Neural cell (in vitro differentiated cells): ENCODE measurements around the gene FNDC7. TPM values are rescaled to one million over a fixed set of nuclear protein-coding genes. Genes with fewer than 3 reads are reported as not detected.

Experiments
- H2AFZ ChIP-seq: fragments of 200-600, 300-800 bp; sonication (generic), shearing (Covaris generic); 2 replicates; pipeline ENCODE4 v1.6.0; 2014; ENCODE audit warnings: low read depth, mild to moderate bottlenecking, antibody characterized with exemption, low read length, moderate library complexity
- H3F3A ChIP-seq: fragments of 200-600 bp; shearing (Covaris generic); 2 replicates; pipeline ENCODE4 v1.6.1; 2016; ENCODE audit warnings: mild to moderate bottlenecking, moderate library complexity, mixed read lengths, antibody characterized with exemption, low read length; ENCODE audit not compliant: insufficient read depth, poor library complexity, severe bottlenecking
- H3K27ac ChIP-seq: fragments of 200-600, 300-800 bp; sonication (generic), shearing (Covaris generic); 2 replicates; pipeline ENCODE4 v1.5.1; 2014; ENCODE audit warnings: mild to moderate bottlenecking, low read length, moderate library complexity
- H3K27me3 ChIP-seq: fragments of 300-800, 200-600 bp; sonication (generic), shearing (Covaris generic); 2 replicates; pipeline ENCODE4 v1.6.0; 2014; ENCODE audit warnings: mild to moderate bottlenecking, low read depth, low read length, moderate library complexity; ENCODE audit not compliant: insufficient read depth
- H3K36me3 ChIP-seq: fragments of 300-800, 200-600 bp; sonication (generic), shearing (Covaris generic); 2 replicates; pipeline ENCODE4 v1.5.1; 2014; ENCODE audit warnings: mild to moderate bottlenecking, antibody characterized with exemption, low read length, moderate library complexity; ENCODE audit not compliant: insufficient read depth
- H3K4me2 ChIP-seq: fragments of 300-800, 200-600 bp; sonication (generic), shearing (Covaris generic); 2 replicates; pipeline ENCODE4 v1.6.0; 2014; ENCODE audit warnings: mild to moderate bottlenecking, low read length
- H3K4me3 ChIP-seq: fragments of 300-800, 200-600 bp; sonication (generic), shearing (Covaris generic); 2 replicates; pipeline ENCODE4 v1.5.1; 2014; ENCODE audit warnings: mild to moderate bottlenecking, low read length, moderate library complexity
- H3K79me2 ChIP-seq: fragments of 200-600 bp; shearing (Covaris generic); replicated peaks from 2 replicates; pipeline ENCODE4 v1.6.0; 2014; ENCODE audit warnings: mild to moderate bottlenecking, low read length, moderate library complexity; ENCODE audit not compliant: insufficient read depth
- H3K9ac ChIP-seq: fragments of 300-800, 200-600 bp; sonication (generic), shearing (Covaris generic); 2 replicates; pipeline ENCODE4 v1.6.1; 2016; ENCODE audit warnings: mild to moderate bottlenecking, low read length, mixed read lengths
- H3K9me2 ChIP-seq: fragments of 200-600 bp; shearing (Covaris generic); 2 replicates; pipeline ENCODE4 v1.6.1; 2016; ENCODE audit warnings: mild to moderate bottlenecking, low read length, mixed read lengths; ENCODE audit not compliant: insufficient read depth
- H3K9me3 ChIP-seq: fragments of 200-600, 300-800 bp; sonication (generic), shearing (Covaris generic); 2 replicates; pipeline ENCODE4 v1.6.1; 2016; ENCODE audit warnings: mild to moderate bottlenecking, mixed run types, low read length, moderate library complexity, mixed read lengths
- H4K20me1 ChIP-seq: fragments of 200-600 bp; shearing (Covaris generic); 2 replicates; pipeline ENCODE4 v1.6.1; 2016; ENCODE audit warnings: mild to moderate bottlenecking, mixed run types; ENCODE audit not compliant: insufficient read depth
- EP300 ChIP-seq: fragments of 450-650 bp; conservative IDR thresholded peaks from 2 replicates; pipeline ENCODE4 v1.6.1; 2014; ENCODE audit warnings: antibody characterized with exemption, mild to moderate bottlenecking, moderate library complexity; ENCODE audit not compliant: poor library complexity, severe bottlenecking
- EZH2 ChIP-seq: fragments of 200-600, 300-800 bp; shearing (Covaris generic), sonication (generic); IDR thresholded peaks from 2 replicates; pipeline ENCODE4 v1.6.1; 2014; ENCODE audit warnings: antibody characterized with exemption, low read length, borderline replicate concordance, mild to moderate bottlenecking; ENCODE audit not compliant: insufficient read depth, poor library complexity, severe bottlenecking
- MXI1 ChIP-seq: fragments of 450-650 bp; conservative IDR thresholded peaks from 2 replicates; pipeline ENCODE4 v1.6.1; 2014; ENCODE audit warnings: antibody characterized with exemption, mild to moderate bottlenecking; ENCODE audit not compliant: poor library complexity, severe bottlenecking
- POLR2AphosphoS5 ChIP-seq: IDR thresholded peaks from 2 replicates; pipeline ENCODE4 v1.6.1; 2012
- RAD21 ChIP-seq: fragments of 450-650 bp; conservative IDR thresholded peaks from 2 replicates; pipeline ENCODE4 v1.6.1; 2014; ENCODE audit warnings: antibody characterized with exemption, mild to moderate bottlenecking, moderate library complexity
- SMC3 ChIP-seq: fragments of 450-650 bp; conservative IDR thresholded peaks from 2 replicates; pipeline ENCODE4 v1.6.1; 2014; ENCODE audit warnings: antibody characterized with exemption, mild to moderate bottlenecking, moderate library complexity; ENCODE audit not compliant: poor library complexity
- TAF1 ChIP-seq: IDR thresholded peaks from 2 replicates; pipeline ENCODE4 v1.6.1; 2012; ENCODE audit warnings: low read depth
- polyA plus RNA-seq: library from polyadenylated mRNA; depleted of rRNA; stranded (reverse); fragments of >200 nt; gene quantifications from 2 replicates; pipeline ENCODE4 v1.2.3, GENCODE V29; 2014
- TF ChIP-seq, protein P1 (sequence below): fragments of 450-650 bp; IDR thresholded peaks from 2 replicates; pipeline ENCODE4 v1.5.1; 2014; ENCODE audit warnings: antibody characterized with exemption, mild to moderate bottlenecking, moderate library complexity; ENCODE audit not compliant: poor library complexity, severe bottlenecking
- TF ChIP-seq, protein P2 (sequence below): IDR thresholded peaks from 2 replicates; pipeline ENCODE4 v1.6.1; 2012; ENCODE audit warnings: borderline replicate concordance

Gene FNDC7
- polyA plus RNA-seq, 1 donor from 2014 or later = not detected

DNA sequence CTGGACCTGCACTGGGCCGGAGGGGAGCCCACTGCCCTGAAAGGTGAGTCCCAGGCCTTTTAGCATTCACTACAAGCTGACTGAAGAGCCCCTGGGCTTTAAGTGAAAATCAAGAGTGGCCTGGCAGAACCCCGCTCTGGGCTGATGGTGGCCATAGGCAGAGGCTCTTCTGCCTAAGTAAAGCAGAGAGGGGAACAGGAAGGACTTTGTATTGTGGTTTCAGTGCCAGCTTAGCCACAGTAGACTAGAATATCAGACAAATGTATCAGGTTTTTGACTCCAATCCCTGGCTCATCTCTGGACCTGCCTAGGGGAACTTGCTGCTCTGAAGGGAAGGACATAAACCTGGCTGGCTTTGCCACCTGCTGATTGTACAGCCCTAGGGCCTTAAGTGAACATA is 41.6 kb upstream of the FNDC7 start:
- TF ChIP-seq EP300 = no peak
- no peak for TF ChIP-seq SMC3
- TF ChIP-seq EZH2 = no peak
- TF ChIP-seq TAF1 = no peak
- no peak for TF ChIP-seq RAD21
- TF ChIP-seq MXI1 = no peak
- TF ChIP-seq POLR2AphosphoS5 = no peak
- TF ChIP-seq, protein P1, sequence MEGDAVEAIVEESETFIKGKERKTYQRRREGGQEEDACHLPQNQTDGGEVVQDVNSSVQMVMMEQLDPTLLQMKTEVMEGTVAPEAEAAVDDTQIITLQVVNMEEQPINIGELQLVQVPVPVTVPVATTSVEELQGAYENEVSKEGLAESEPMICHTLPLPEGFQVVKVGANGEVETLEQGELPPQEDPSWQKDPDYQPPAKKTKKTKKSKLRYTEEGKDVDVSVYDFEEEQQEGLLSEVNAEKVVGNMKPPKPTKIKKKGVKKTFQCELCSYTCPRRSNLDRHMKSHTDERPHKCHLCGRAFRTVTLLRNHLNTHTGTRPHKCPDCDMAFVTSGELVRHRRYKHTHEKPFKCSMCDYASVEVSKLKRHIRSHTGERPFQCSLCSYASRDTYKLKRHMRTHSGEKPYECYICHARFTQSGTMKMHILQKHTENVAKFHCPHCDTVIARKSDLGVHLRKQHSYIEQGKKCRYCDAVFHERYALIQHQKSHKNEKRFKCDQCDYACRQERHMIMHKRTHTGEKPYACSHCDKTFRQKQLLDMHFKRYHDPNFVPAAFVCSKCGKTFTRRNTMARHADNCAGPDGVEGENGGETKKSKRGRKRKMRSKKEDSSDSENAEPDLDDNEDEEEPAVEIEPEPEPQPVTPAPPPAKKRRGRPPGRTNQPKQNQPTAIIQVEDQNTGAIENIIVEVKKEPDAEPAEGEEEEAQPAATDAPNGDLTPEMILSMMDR = no peak
- Histone ChIP-seq H3K9me3 (no peaks in the 10 kb centered on the region), H3K4me3 (no peak overlapping the region), H3K79me2 (no peaks in the 10 kb centered on the region), H3K27ac (no peak overlapping the region), H3K36me3 (no peaks in the 10 kb centered on the region), H3F3A (no peaks in the 10 kb centered on the region), H4K20me1 (no peaks in the 10 kb centered on the region), H3K27me3 (no peaks in the 10 kb centered on the region), H3K9me2 (no peaks in the 10 kb centered on the region), H2AFZ (no peak overlapping the region), H3K9ac (no peak overlapping the region), H3K4me2 (no peak overlapping the region)

DNA sequence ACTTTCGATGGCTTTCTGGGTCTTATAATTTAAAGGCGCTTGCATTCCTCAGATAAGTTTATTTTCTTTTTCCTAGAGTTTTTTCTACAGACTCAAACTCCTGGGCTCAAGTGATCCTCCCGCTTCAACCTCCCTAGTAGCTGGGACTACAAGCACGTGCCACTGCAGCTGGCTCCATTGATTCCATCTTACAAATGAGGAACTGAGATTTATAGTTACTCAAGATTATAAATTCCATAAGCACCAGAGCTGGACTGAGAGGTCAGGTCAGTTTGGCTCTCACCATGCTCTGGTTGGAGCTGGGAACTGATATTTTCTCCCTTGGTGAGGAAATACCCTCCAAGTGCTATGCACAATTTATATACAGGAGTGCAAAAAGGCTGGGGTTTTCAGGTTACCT is 34.0 kb upstream of the FNDC7 start:
- Histone ChIP-seq H3K36me3 (no peaks in the 10 kb centered on the region), H3K4me2 (no peak overlapping the region), H3K9me2 (no peaks in the 10 kb centered on the region), H2AFZ (no peak overlapping the region), H3K4me3 (no peak overlapping the region), H3K9me3 (no peaks in the 10 kb centered on the region), H3K79me2 (no peaks in the 10 kb centered on the region), H4K20me1 (no peaks in the 10 kb centered on the region), H3K27ac (no peak overlapping the region), H3K9ac (no peak overlapping the region), H3F3A (no peaks in the 10 kb centered on the region), H3K27me3 (no peaks in the 10 kb centered on the region)
- TF ChIP-seq, protein P1 = no peak
- TF ChIP-seq POLR2AphosphoS5 = no peak
- TF ChIP-seq MXI1 = no peak
- TF ChIP-seq RAD21 = no peak
- TF ChIP-seq EZH2 = no peak
- TF ChIP-seq SMC3 = no peak
- no peak for TF ChIP-seq EP300
- TF ChIP-seq TAF1 = no peak
- TF ChIP-seq, protein P2, sequence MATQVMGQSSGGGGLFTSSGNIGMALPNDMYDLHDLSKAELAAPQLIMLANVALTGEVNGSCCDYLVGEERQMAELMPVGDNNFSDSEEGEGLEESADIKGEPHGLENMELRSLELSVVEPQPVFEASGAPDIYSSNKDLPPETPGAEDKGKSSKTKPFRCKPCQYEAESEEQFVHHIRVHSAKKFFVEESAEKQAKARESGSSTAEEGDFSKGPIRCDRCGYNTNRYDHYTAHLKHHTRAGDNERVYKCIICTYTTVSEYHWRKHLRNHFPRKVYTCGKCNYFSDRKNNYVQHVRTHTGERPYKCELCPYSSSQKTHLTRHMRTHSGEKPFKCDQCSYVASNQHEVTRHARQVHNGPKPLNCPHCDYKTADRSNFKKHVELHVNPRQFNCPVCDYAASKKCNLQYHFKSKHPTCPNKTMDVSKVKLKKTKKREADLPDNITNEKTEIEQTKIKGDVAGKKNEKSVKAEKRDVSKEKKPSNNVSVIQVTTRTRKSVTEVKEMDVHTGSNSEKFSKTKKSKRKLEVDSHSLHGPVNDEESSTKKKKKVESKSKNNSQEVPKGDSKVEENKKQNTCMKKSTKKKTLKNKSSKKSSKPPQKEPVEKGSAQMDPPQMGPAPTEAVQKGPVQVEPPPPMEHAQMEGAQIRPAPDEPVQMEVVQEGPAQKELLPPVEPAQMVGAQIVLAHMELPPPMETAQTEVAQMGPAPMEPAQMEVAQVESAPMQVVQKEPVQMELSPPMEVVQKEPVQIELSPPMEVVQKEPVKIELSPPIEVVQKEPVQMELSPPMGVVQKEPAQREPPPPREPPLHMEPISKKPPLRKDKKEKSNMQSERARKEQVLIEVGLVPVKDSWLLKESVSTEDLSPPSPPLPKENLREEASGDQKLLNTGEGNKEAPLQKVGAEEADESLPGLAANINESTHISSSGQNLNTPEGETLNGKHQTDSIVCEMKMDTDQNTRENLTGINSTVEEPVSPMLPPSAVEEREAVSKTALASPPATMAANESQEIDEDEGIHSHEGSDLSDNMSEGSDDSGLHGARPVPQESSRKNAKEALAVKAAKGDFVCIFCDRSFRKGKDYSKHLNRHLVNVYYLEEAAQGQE = no peak
